ENCODE measurements around the gene TLE4. TPM values are rescaled to one million over a fixed set of nuclear protein-coding genes. Genes with fewer than 3 reads are reported as not detected.

The TLE4 gene
- polyA plus RNA-seq, 3 donors = 21.0 to 107 (median 21.7) TPM

GRCh38 chr9:79603222-79603920, 31.6 kb downstream of the TLE4 start:
- no peak overlapping the region for H3K4me2 ChIP-seq (replicated peaks; ENCODE audit: extremely low read depth, low read length, poor library complexity, severe bottlenecking)
- no peaks in the 10 kb centered on the region for H3K9me3 ChIP-seq (replicated peaks in 1 of 2; ENCODE audit: control insufficient read depth in 1 of 2, insufficient read depth in 1 of 2, low read length in 2 of 2)
- H3K36me3 ChIP-seq (replicated peaks in 1 of 2; ENCODE audit: control insufficient read depth in 1 of 2, insufficient read depth in 2 of 2, low read length in 2 of 2) = peaks cover 3 to 33% of the 10 kb centered on the region in 2 donors
- peaks cover 17 to 26% of the 10 kb centered on the region in 2 donors for H3K4me1 ChIP-seq (ENCODE audit: control insufficient read depth in 1 of 2, insufficient read depth in 2 of 2, low read length in 2 of 2)
- H3K27me3 ChIP-seq (ENCODE audit: control insufficient read depth in 2 of 2, insufficient read depth in 2 of 2, low read length in 2 of 2) = no peaks in the 10 kb centered on the region
- intact Hi-C loops (cut with micrococcal nuclease) = no loop called here
- no peak overlapping the region for H3K4me3 Mint-ChIP-seq
- no peak overlapping the region for H3K4me3 ChIP-seq (replicated peaks in 1 of 3; ENCODE audit: low read depth in 2 of 3, low read length in 3 of 3)
- DNase-seq = no peak
- peaks cover 31 to 35% of the 10 kb centered on the region in 2 donors for H3K36me3 Mint-ChIP-seq
- 100% methylated on average over 2 of the region's 3 CpGs for WGBS (ENCODE audit: insufficient coverage)
- TF ChIP-seq, protein P1, sequence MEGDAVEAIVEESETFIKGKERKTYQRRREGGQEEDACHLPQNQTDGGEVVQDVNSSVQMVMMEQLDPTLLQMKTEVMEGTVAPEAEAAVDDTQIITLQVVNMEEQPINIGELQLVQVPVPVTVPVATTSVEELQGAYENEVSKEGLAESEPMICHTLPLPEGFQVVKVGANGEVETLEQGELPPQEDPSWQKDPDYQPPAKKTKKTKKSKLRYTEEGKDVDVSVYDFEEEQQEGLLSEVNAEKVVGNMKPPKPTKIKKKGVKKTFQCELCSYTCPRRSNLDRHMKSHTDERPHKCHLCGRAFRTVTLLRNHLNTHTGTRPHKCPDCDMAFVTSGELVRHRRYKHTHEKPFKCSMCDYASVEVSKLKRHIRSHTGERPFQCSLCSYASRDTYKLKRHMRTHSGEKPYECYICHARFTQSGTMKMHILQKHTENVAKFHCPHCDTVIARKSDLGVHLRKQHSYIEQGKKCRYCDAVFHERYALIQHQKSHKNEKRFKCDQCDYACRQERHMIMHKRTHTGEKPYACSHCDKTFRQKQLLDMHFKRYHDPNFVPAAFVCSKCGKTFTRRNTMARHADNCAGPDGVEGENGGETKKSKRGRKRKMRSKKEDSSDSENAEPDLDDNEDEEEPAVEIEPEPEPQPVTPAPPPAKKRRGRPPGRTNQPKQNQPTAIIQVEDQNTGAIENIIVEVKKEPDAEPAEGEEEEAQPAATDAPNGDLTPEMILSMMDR (IDR thresholded peaks at IDR 0.05) = no peak
- peaks cover 0 to 7% (median 4%) of the 10 kb centered on the region in 7 donors for H3K9me3 Mint-ChIP-seq
- H3K27ac Mint-ChIP-seq = no peak overlapping the region
- no peak overlapping the region for H3K9ac ChIP-seq (ENCODE audit: insufficient read depth, low read length, poor library complexity, severe bottlenecking)
- H3K27me3 Mint-ChIP-seq (ENCODE audit: low read depth in 3 of 3) = no peaks in the 10 kb centered on the region
- peaks cover 33% of the 10 kb centered on the region for H3K4me1 Mint-ChIP-seq
- H2AFZ ChIP-seq (ENCODE audit: insufficient read depth, low read depth, low read length, poor library complexity, severe bottlenecking) = no peak overlapping the region
- peaks cover 71% of the 10 kb centered on the region for H4K20me1 ChIP-seq (ENCODE audit: insufficient read depth, low read length)
- peaks cover 100% of the 10 kb centered on the region for H3K79me2 ChIP-seq (ENCODE audit: insufficient read depth, low read length)
- peak overlapping the region in 1 of 2 donors; percentile 38 for H3K27ac ChIP-seq (ENCODE audit: low read depth in 1 of 2, low read length in 2 of 2)

- intact Hi-C loops (cut with micrococcal nuclease) = no loop called here
- Histone ChIP-seq H3K36me3 (replicated peaks in 1 of 2; ENCODE audit: control insufficient read depth in 1 of 2, insufficient read depth in 2 of 2, low read length in 2 of 2) (peaks cover 3 to 33% of the 10 kb centered on the region in 2 donors), H2AFZ (ENCODE audit: insufficient read depth, low read depth, low read length, poor library complexity, severe bottlenecking) (no peak overlapping the region), H3K4me3 (replicated peaks in 1 of 3; ENCODE audit: low read depth in 2 of 3, low read length in 3 of 3) (no peak overlapping the region), H4K20me1 (ENCODE audit: insufficient read depth, low read length) (peaks cover 63% of the 10 kb centered on the region), H3K4me2 (replicated peaks; ENCODE audit: extremely low read depth, low read length, poor library complexity, severe bottlenecking) (no peak overlapping the region), H3K9me3 (replicated peaks in 1 of 2; ENCODE audit: control insufficient read depth in 1 of 2, insufficient read depth in 1 of 2, low read length in 2 of 2) (no peaks in the 10 kb centered on the region), H3K79me2 (ENCODE audit: insufficient read depth, low read length) (peaks cover 100% of the 10 kb centered on the region), H3K27me3 (ENCODE audit: control insufficient read depth in 2 of 2, insufficient read depth in 2 of 2, low read length in 2 of 2) (no peaks in the 10 kb centered on the region), H3K27ac (ENCODE audit: low read depth in 1 of 2, low read length in 2 of 2) (peak overlapping the region in 1 of 2 donors; percentile 38), H3K9ac (ENCODE audit: insufficient read depth, low read length, poor library complexity, severe bottlenecking) (no peak overlapping the region), H3K4me1 (ENCODE audit: control insufficient read depth in 1 of 2, insufficient read depth in 2 of 2, low read length in 2 of 2) (peaks cover 14 to 34% of the 10 kb centered on the region in 2 donors)
- no peak overlapping the region for H3K27ac Mint-ChIP-seq
- DNase-seq = no peak
- H3K4me3 Mint-ChIP-seq = no peak overlapping the region
- TF ChIP-seq, protein P1 (IDR thresholded peaks at IDR 0.05) = no peak
- peaks cover 32 to 34% of the 10 kb centered on the region in 2 donors for H3K36me3 Mint-ChIP-seq
- peaks cover 30% of the 10 kb centered on the region for H3K4me1 Mint-ChIP-seq
- peaks cover 0 to 7% (median 4%) of the 10 kb centered on the region in 7 donors for H3K9me3 Mint-ChIP-seq
- H3K27me3 Mint-ChIP-seq (ENCODE audit: low read depth in 3 of 3) = no peaks in the 10 kb centered on the region
These were observed 32.4 kb downstream of the TLE4 start for GRCh38 chr9:79604149-79604548.

Data from CD14-positive monocyte (primary cell).